PC-9 (cell line): ENCODE results near the gene RPS6KA4.
"Not testable (repeated sequence)": the region's sequence is repeated elsewhere in the genome, so short reads cannot be mapped to it uniquely, and the experiment has no call there.

Experiments used
- EZH2 ChIP-seq: fragments of 200-600 bp; sonication (generic); IDR thresholded peaks from 2 replicates; pipeline ENCODE4 v1.8.0; 2017; ENCODE audit warnings: antibody characterized with exemption, low read depth
- TF ChIP-seq, protein P1 (sequence below): fragments of 200-600 bp; sonication (generic); conservative IDR thresholded peaks from 2 replicates; pipeline ENCODE4 v1.6.1; 2017; ENCODE audit warnings: mixed run types, antibody characterized with exemption, mild to moderate bottlenecking, moderate library complexity

DNA sequence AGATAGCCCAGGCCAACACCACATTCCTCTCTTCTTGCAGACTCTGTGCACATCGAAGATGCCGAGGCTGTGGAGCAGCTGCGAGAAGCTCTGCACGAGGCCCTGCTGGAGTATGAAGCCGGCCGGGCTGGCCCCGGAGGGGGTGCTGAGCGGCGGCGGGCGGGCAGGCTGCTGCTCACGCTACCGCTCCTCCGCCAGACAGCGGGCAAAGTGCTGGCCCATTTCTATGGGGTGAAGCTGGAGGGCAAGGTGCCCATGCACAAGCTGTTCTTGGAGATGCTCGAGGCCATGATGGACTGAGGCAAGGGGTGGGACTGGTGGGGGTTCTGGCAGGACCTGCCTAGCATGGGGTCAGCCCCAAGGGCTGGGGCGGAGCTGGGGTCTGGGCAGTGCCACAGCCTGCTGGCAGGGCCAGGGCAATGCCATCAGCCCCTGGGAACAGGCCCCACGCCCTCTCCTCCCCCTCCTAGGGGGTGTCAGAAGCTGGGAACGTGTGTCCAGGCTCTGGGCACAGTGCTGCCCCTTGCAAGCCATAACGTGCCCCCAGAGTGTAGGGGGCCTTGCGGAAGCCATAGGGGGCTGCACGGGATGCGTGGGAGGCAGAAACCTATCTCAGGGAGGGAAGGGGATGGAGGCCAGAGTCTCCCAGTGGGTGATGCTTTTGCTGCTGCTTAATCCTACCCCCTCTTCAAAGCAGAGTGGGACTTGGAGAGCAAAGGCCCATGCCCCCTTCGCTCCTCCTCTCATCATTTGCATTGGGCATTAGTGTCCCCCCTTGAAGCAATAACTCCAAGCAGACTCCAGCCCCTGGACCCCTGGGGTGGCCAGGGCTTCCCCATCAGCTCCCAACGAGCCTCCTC lies 43.1 kb upstream of the RPS6KA4 start:
- TF ChIP-seq, protein P1, sequence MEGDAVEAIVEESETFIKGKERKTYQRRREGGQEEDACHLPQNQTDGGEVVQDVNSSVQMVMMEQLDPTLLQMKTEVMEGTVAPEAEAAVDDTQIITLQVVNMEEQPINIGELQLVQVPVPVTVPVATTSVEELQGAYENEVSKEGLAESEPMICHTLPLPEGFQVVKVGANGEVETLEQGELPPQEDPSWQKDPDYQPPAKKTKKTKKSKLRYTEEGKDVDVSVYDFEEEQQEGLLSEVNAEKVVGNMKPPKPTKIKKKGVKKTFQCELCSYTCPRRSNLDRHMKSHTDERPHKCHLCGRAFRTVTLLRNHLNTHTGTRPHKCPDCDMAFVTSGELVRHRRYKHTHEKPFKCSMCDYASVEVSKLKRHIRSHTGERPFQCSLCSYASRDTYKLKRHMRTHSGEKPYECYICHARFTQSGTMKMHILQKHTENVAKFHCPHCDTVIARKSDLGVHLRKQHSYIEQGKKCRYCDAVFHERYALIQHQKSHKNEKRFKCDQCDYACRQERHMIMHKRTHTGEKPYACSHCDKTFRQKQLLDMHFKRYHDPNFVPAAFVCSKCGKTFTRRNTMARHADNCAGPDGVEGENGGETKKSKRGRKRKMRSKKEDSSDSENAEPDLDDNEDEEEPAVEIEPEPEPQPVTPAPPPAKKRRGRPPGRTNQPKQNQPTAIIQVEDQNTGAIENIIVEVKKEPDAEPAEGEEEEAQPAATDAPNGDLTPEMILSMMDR, result not testable (repeated sequence)
- TF ChIP-seq EZH2, result not testable (repeated sequence)
